HepG2 (cell line): ENCODE data around the gene ECM1. TPM values are rescaled to one million over a fixed set of nuclear protein-coding genes. Genes with fewer than 3 reads are reported as not detected.

Experiments used
- ATAC-seq: fragments of 200-7000 bp; cut with Tn5 transposase; 3 replicates; pipeline ENCODE4 v1.9.1; 2020; ENCODE audit warnings: mild to moderate bottlenecking, moderate library complexity
- BruUV-seq: library from RNA; stranded (reverse); fragments of 400-500 nt; replicated peaks from 2 replicates; lab custom pipeline; 2021; lab: Mats Ljungman, UMichigan
- CTCF ChIA-PET: fragments of 300-600 bp; formaldehyde crosslinking; extraction: SDS; loops from one replicate; lab custom pipeline; 2021; ENCODE audit warnings: low total read pairs, inconsistent platforms, low intra/inter-chr PET ratio; lab: Yijun Ruan, JAX
- POLR2A ChIA-PET: fragments of 350-600 bp; sonication (Branson Sonifier 250); formaldehyde crosslinking; loops from one replicate; lab custom pipeline; 2020; ENCODE audit warnings: antibody characterized with exemption, inconsistent platforms; lab: Yijun Ruan, JAX
- DNase-seq: peaks from one replicate; pipeline ENCODE4 v3.0.0-alpha.2; 2015; ENCODE audit warnings: low spot score
- FAIRE-seq: peaks from 3 replicates; lab custom pipeline; 2011; peaks lifted over from hg19 to GRCh38; lab: Jason Lieb, UNC
- H2AFZ ChIP-seq: one replicate; pipeline ENCODE4 v1.6.1; 2011; ENCODE audit warnings: low read length, inconsistent platforms
- H3K27ac ChIP-seq: fragments of 300-600 bp; 3 replicates; pipeline ENCODE4 v1.8.0; 2011; ENCODE audit warnings: mixed run types, mild to moderate bottlenecking, mixed read lengths, low read length, inconsistent platforms; ENCODE audit not compliant: insufficient read depth; ENCODE audit errors: extremely low read length
- H3K27me3 ChIP-seq, 2 experiments: fragments of 200-600 bp in 1 of 2; 2 replicates in 1 of 2; 3 replicates in 1 of 2; pipeline versions ENCODE4 v1.6.0 to v1.8.0; 2011; ENCODE audit warnings: low read length in 2 of 2, mild to moderate bottlenecking in 2 of 2, moderate library complexity in 2 of 2, inconsistent platforms in 1 of 2; ENCODE audit not compliant: insufficient read depth in 2 of 2, control insufficient read depth in 1 of 2
- H3K36me3 ChIP-seq, 2 experiments: fragments of 200-600 bp in 1 of 2; replicated peaks in 1 of 2; 2 replicates in 1 of 2; 3 replicates in 1 of 2; pipeline versions ENCODE4 v1.5.1 to v1.8.0; 2011; ENCODE audit warnings: low read length in 2 of 2, inconsistent platforms in 1 of 2; ENCODE audit not compliant: insufficient read depth in 2 of 2, control insufficient read depth in 1 of 2
- H3K4me1 ChIP-seq: 2 replicates; pipeline ENCODE4 v1.5.1; 2012; ENCODE audit warnings: low read length, inconsistent platforms; ENCODE audit not compliant: insufficient read depth
- H3K4me2 ChIP-seq: 2 replicates; pipeline ENCODE4 v1.6.0; 2011; ENCODE audit warnings: low read depth, low read length, inconsistent platforms
- H3K4me3 ChIP-seq, 3 experiments: fragments of 200-600 bp in 1 of 3; sonication (generic), shearing (Covaris generic) in 1 of 3; replicated peaks in 1 of 3; 2 replicates each; pipeline ENCODE4 v1.5.1; 2011 to 2016; ENCODE audit warnings: low read length in 3 of 3, inconsistent platforms in 2 of 3, low read depth in 2 of 3, mild to moderate bottlenecking in 2 of 3, control low read depth in 1 of 3, mixed read lengths in 1 of 3; ENCODE audit not compliant: insufficient read depth in 1 of 3
- H3K79me2 ChIP-seq: one replicate; pipeline ENCODE4 v1.6.1; 2011; ENCODE audit warnings: low read length, inconsistent platforms; ENCODE audit not compliant: insufficient read depth
- H3K9ac ChIP-seq: 2 replicates; pipeline ENCODE4 v1.6.0; 2011; ENCODE audit warnings: mild to moderate bottlenecking, low read depth, low read length, inconsistent platforms; ENCODE audit not compliant: insufficient read depth
- H3K9me3 ChIP-seq: 2 replicates; pipeline ENCODE4 v1.5.1; 2012; ENCODE audit warnings: mild to moderate bottlenecking, low read length
- H4K20me1 ChIP-seq: 2 replicates; pipeline ENCODE4 v1.6.0; 2011; ENCODE audit warnings: inconsistent platforms, mild to moderate bottlenecking, low read length, moderate library complexity; ENCODE audit not compliant: insufficient read depth
- DRAP1 ChIP-seq: IDR thresholded peaks from 2 replicates; pipeline ENCODE4 v1.6.1; 2016; ENCODE audit warnings: missing genetic modification reagents, missing compliant biosample characterization
- EP300 ChIP-seq, 3 experiments: sonication (generic) in 1 of 3; formaldehyde crosslinking in 1 of 3; IDR thresholded peaks; 2 replicates each; pipeline versions ENCODE4 v1.5.1 to v1.6.1; 2011 to 2020; ENCODE audit warnings: low read depth in 2 of 3, low read length in 2 of 3, borderline replicate concordance in 1 of 3, improper control_type of control experiment in 1 of 3, mild to moderate bottlenecking in 1 of 3, missing genetic modification reagents in 1 of 3, moderate library complexity in 1 of 3
- ESRRA ChIP-seq: sonication (generic); formaldehyde crosslinking; IDR thresholded peaks from 2 replicates; pipeline ENCODE4 v1.5.1; 2020; ENCODE audit warnings: mild to moderate bottlenecking, low read depth, missing genetic modification reagents
- FOXK2 ChIP-seq: fragments of 450-650 bp; IDR thresholded peaks from 2 replicates; pipeline ENCODE4 v1.6.1; 2016
- IKZF5 ChIP-seq: IDR thresholded peaks from 2 replicates; pipeline ENCODE4 v1.6.1; 2018; ENCODE audit warnings: missing genetic modification reagents, mild to moderate bottlenecking, missing compliant biosample characterization
- MTF1 ChIP-seq: sonication (generic); formaldehyde crosslinking; IDR thresholded peaks from 2 replicates; pipeline ENCODE4 v1.5.0; 2020; ENCODE audit warnings: missing genetic modification reagents
- RELA ChIP-seq: sonication (generic); formaldehyde crosslinking; IDR thresholded peaks from 2 replicates; pipeline ENCODE4 v1.4.0; 2020; ENCODE audit warnings: missing genetic modification reagents
- SRF ChIP-seq: IDR thresholded peaks from 2 replicates; pipeline ENCODE4 v1.6.1; 2011; ENCODE audit warnings: mild to moderate bottlenecking, low read depth, low read length, moderate library complexity
- TBX2 ChIP-seq: sonication (generic); formaldehyde crosslinking; IDR thresholded peaks from 2 replicates; pipeline ENCODE4 v1.5.0; 2020; ENCODE audit warnings: missing genetic modification reagents, mild to moderate bottlenecking, borderline replicate concordance
- ZBTB10 ChIP-seq: sonication (generic); formaldehyde crosslinking; IDR thresholded peaks from 2 replicates; pipeline ENCODE4 v1.4.0; 2020; ENCODE audit warnings: missing genetic modification reagents, borderline replicate concordance
- ZKSCAN8 ChIP-seq: IDR thresholded peaks from 2 replicates; pipeline ENCODE4 v1.6.1; 2016; ENCODE audit warnings: borderline replicate concordance, missing genetic modification reagents, missing compliant biosample characterization
- ZNF235 ChIP-seq: sonication (generic); formaldehyde crosslinking; IDR thresholded peaks from 2 replicates; pipeline ENCODE4 v1.8.1; 2023; ENCODE audit warnings: mild to moderate bottlenecking, missing genetic modification reagents, borderline replicate concordance
- ZNF512 ChIP-seq: sonication (generic); formaldehyde crosslinking; IDR thresholded peaks from 2 replicates; pipeline ENCODE4 v1.4.0; 2020; ENCODE audit warnings: mild to moderate bottlenecking, missing genetic modification reagents
- ZNF512B ChIP-seq: sonication (generic); formaldehyde crosslinking; IDR thresholded peaks from 2 replicates; pipeline ENCODE4 v1.5.1; 2020; ENCODE audit warnings: missing genetic modification reagents, mild to moderate bottlenecking, borderline replicate concordance
- WGBS: methylation state at CpG from one replicate; pipeline ENCODE4 v1.1.6; 2017; ENCODE audit warnings: low lambda C conversion rate; 5-methylcytosine and 5-hydroxymethylcytosine counted together
- in situ Hi-C: cut with HindIII; loops from 2 replicates; pipeline ENCODE4 v1.10.0; 2017; ENCODE audit warnings: low pct_unique_long_range_greater_than_20kb; ENCODE audit not compliant: extremely low pct_ligation_motif_present
- intact Hi-C: fragments of 100-400 bp; cut with micrococcal nuclease; formaldehyde crosslinking; loops from one replicate; pipeline ENCODE4 v1.10.0; 2022; ENCODE audit not compliant: unreplicated experiment
- polyA plus RNA-seq, 8 experiments: library from polyadenylated mRNA; depleted of rRNA in 3 of 8; stranded (reverse) in 7 of 8; unstranded in 1 of 8; fragments of >200 nt; fragmentation: Illumina TruSeq in 4 of 8; extraction: Trizol in 4 of 8; gene quantifications; 2 replicates each; pipeline versions ENCODE4 v1.2.1 to v1.2.3, GENCODE V29; 2011 to 2016; ENCODE audit warnings: low read depth in 4 of 8, missing spikeins in 1 of 8, mixed read lengths in 1 of 8; ENCODE audit not compliant: insufficient read depth in 1 of 8
- total RNA-seq, 5 experiments: library from RNA; depleted of rRNA; stranded (reverse); fragments of >200 nt; fragmentation: Illumina TruSeq; extraction: Trizol; gene quantifications; 2 replicates each; pipeline ENCODE4 v1.2.3, GENCODE V29; 2016; ENCODE audit warnings: low read depth in 1 of 5

The ECM1 gene
- total and polyA plus RNA-seq, 2 of the 13 experiments (the other 11 are each of a cell fraction or from before 2014, with no cell fraction given) = 0.42 to 1.0 TPM

- TF ChIP-seq ZNF512 (CRISPR knock-in tag) = no peak
- TF ChIP-seq TBX2 (CRISPR knock-in tag) = no peak
Observed at GRCh38 chr1:150493175-150493574, 14.7 kb upstream of the ECM1 start (continued).

- no TSS peak for BruUV-seq
- no peak overlapping the region for H3K9ac ChIP-seq
- H3K4me2 ChIP-seq = no peak overlapping the region
- H3K27me3 ChIP-seq = no peaks in the 10 kb centered on the region; a peak in 1 of 5 replicates
- ATAC-seq (no peak), DNase-seq (no peak)
- no peaks in the 10 kb centered on the region for H3K79me2 ChIP-seq
- CTCF ChIA-PET = no interaction called here
- no peak overlapping the region for H3K27ac ChIP-seq
- intact Hi-C loops (no loop called here), in situ Hi-C loops (no loop called here)
- no peaks in the 10 kb centered on the region for H3K4me1 ChIP-seq
- H3K4me3 ChIP-seq = no peak overlapping the region
- WGBS = 94% methylated on average over 3 of the region's 10 CpGs
- POLR2A ChIA-PET = interaction anchor here (0.7 to 1.4 kb wide), 3 partner anchors 17 to 135 kb away, joined by 3 to 4 read pairs (median 3); partner anchors contain the start of genes FALEC and RPRD2
- TF ChIP-seq MTF1 (CRISPR knock-in tag) (no peak), RELA (CRISPR knock-in tag) (no peak), ESRRA (no peak), EP300 (IDR thresholded peaks at IDR 0.05; ENCODE audit: low read depth in 2 of 2, low read length in 2 of 2) (no peak), EP300 (CRISPR knock-in tag; IDR thresholded peaks at IDR 0.05; ENCODE audit: borderline replicate concordance) (no peak), SRF (no peak), FOXK2 (no peak), ZKSCAN8 (CRISPR knock-in tag) (no peak), DRAP1 (no peak), ZBTB10 (no peak), ZNF235 (CRISPR knock-in tag) (no peak), IKZF5 (no peak), ZNF512B (CRISPR knock-in tag) (no peak)
- TF ChIP-seq, all 625 proteins: peak for 0
- no peaks in the 10 kb centered on the region for H4K20me1 ChIP-seq
- H3K36me3 ChIP-seq = peaks cover 14 to 45% of the 10 kb centered on the region in 2 experiments
- no peak for FAIRE-seq
- no peak overlapping the region for H2AFZ ChIP-seq
- no peaks in the 10 kb centered on the region for H3K9me3 ChIP-seq
Observed at GRCh38 chr1:150498342-150498741, 9.6 kb upstream of the ECM1 start.
